Epidermal melanocyte (primary cell): ENCODE data around the gene AMER2.

ENCODE experiments used
- DNase-seq: peaks from one replicate; pipeline ENCODE4 v3.0.0; 2011; ENCODE audit warnings: low spot score; ENCODE audit not compliant: insufficient read length

The AMER2 gene

GRCh38 chr13:25151626-25152195, 20.4 kb downstream of the AMER2 start:
- DNase-seq, result no peak

GRCh38 chr13:25149711-25150110, 22.4 kb downstream of the AMER2 start:
- no peak for DNase-seq

- no peak for DNase-seq
These were observed 23.7 kb downstream of the AMER2 start for GRCh38 chr13:25148402-25148771.

- no peak for DNase-seq
These were observed 24.3 kb downstream of the AMER2 start for GRCh38 chr13:25147638-25148401.

GRCh38 chr13:25143706-25144105, 28.4 kb downstream of the AMER2 start:
- DNase-seq, result no peak

- no peak for DNase-seq
These were observed 31.0 kb downstream of the AMER2 start for GRCh38 chr13:25141042-25141441.

- no peak for DNase-seq
These were observed 34.3 kb downstream of the AMER2 start for GRCh38 chr13:25137788-25138115.

GRCh38 chr13:25136880-25137787, 35.0 kb downstream of the AMER2 start:
- DNase-seq, result no peak

GRCh38 chr13:25135896-25136295, 36.2 kb downstream of the AMER2 start:
- no peak for DNase-seq

GRCh38 chr13:25132751-25133390, 39.2 kb downstream of the AMER2 start:
- no peak for DNase-seq

GRCh38 chr13:25131881-25132420, 40.1 kb downstream of the AMER2 start:
- DNase-seq, result no peak

- DNase-seq, result no peak
These were observed 41.1 kb downstream of the AMER2 start for GRCh38 chr13:25130944-25131343.

GRCh38 chr13:25118378-25118905, 53.6 kb downstream of the AMER2 start:
- DNase-seq, result no peak

GRCh38 chr13:25117312-25117711, 54.8 kb downstream of the AMER2 start:
- no peak for DNase-seq

GRCh38 chr13:25116044-25116443, 56.0 kb downstream of the AMER2 start:
- no peak for DNase-seq

GRCh38 chr13:25114220-25114619, 57.9 kb downstream of the AMER2 start:
- DNase-seq, result peak; percentile 75

- no peak for DNase-seq
These were observed 59.3 kb downstream of the AMER2 start for GRCh38 chr13:25112695-25113255.
